ENCODE measurements around the gene AGPAT4.
"Not testable (repeated sequence)": the region's sequence is repeated elsewhere in the genome, so short reads cannot be mapped to it uniquely, and the experiment has no call there.

The AGPAT4 gene

GRCh38 chr6:161273752-161274487 lies at the start of gene AGPAT4:
AGPAT4 (minus strand) TSS chr6:161274061; CDS start chr6:161232213, 41,848 bp downstream.
- peak; percentile 51 for DNase-seq

GRCh38 chr6:161319231-161319630 lies 45.4 kb upstream of the AGPAT4 start:
- DNase-seq: no peak

- DNase-seq: no peak
Measured at GRCh38 chr6:161318456-161318855, 44.6 kb upstream of the AGPAT4 start.

- DNase-seq: no peak
Measured at GRCh38 chr6:161316531-161316930, 42.7 kb upstream of the AGPAT4 start.

- not testable (repeated sequence) for DNase-seq
Measured at GRCh38 chr6:161315246-161315917, 41.5 kb upstream of the AGPAT4 start.

GRCh38 chr6:161314541-161315245 lies 40.8 kb upstream of the AGPAT4 start:
- DNase-seq: not testable (repeated sequence)

GRCh38 chr6:161313940-161314509 lies 40.2 kb upstream of the AGPAT4 start:
- no peak for DNase-seq

GRCh38 chr6:161313475-161313874 lies 39.6 kb upstream of the AGPAT4 start:
- DNase-seq: not testable (repeated sequence)

GRCh38 chr6:161309774-161310173 lies 35.9 kb upstream of the AGPAT4 start:
- not testable (repeated sequence) for DNase-seq

- DNase-seq: no peak
Measured at GRCh38 chr6:161308075-161308655, 34.3 kb upstream of the AGPAT4 start.

GRCh38 chr6:161305860-161306259 lies 32.0 kb upstream of the AGPAT4 start:
- no peak for DNase-seq

GRCh38 chr6:161303628-161304340 lies 29.9 kb upstream of the AGPAT4 start:
- no peak for DNase-seq

GRCh38 chr6:161302949-161303348 lies 29.1 kb upstream of the AGPAT4 start:
- DNase-seq: no peak

GRCh38 chr6:161301338-161301737 lies 27.5 kb upstream of the AGPAT4 start:
- no peak for DNase-seq

GRCh38 chr6:161300823-161301222 lies 27.0 kb upstream of the AGPAT4 start:
- no peak for DNase-seq

- DNase-seq: no peak
Measured at GRCh38 chr6:161299726-161300125, 25.9 kb upstream of the AGPAT4 start.

- no peak for DNase-seq
Measured at GRCh38 chr6:161295784-161296183, 21.9 kb upstream of the AGPAT4 start.

GRCh38 chr6:161292650-161293281 lies 18.9 kb upstream of the AGPAT4 start:
- no peak for DNase-seq

GRCh38 chr6:161292145-161292544 lies 18.3 kb upstream of the AGPAT4 start:
- DNase-seq: no peak

GRCh38 chr6:161290751-161291150 lies 16.9 kb upstream of the AGPAT4 start:
- DNase-seq: no peak

GRCh38 chr6:161284653-161285052 lies 10.8 kb upstream of the AGPAT4 start:
- DNase-seq: no peak

- no peak for DNase-seq
Measured at GRCh38 chr6:161281092-161281491, 7.2 kb upstream of the AGPAT4 start.
